AML-193 (cell line): Measurements from ENCODE around the gene HMGCS2.

Source experiments
- DNase-seq, 2 experiments: peaks; one replicate each; lab custom pipeline; 2025; lab: John Stamatoyannopoulos, UW

Gene HMGCS2

DNA sequence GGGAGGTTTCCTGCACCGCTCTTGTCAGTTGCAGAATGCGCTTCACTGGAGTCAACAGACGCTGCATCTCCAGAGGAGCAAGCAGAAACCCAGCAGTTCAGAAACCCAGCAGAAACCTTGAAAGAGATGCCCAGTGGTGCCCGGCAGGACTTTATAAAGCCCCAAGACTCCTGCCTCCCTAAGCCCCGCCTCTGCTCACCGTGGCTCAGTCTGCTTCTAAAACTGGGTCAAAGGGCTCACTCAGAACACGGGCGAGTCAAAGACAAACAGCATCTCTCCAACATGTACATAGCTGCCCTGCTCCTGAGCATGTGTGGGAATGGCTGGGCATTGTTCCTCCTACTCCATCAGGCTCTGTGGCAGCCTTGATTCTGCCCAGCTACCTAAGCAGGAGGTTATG lies at the start of gene HMGCS2:
HMGCS2 (minus strand) TSS at position 128 of the 400 bp plus-strand sequence; CDS start at position 67, 61 bp downstream.
- DNase-seq: no peak

DNA sequence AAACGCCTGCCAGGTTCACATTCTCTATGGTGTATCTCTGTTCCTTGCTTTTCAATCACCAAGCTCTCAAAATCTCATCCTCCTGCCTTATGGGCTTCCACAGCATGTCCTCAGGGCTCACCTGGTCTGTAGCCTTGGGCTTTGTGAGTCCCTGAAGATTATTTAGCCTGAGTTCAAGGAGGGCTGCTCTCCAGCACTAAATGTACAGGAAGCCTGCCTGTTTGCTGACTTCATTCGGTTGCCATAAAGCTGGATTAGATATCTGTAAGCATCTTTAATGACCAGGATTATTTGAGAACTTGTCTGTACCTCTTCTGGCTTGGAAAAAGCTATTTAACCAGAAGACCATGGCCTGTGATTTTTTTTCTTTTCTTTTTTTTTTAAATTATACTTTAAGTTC lies 49.5 kb upstream of the HMGCS2 start:
- no peak for DNase-seq

DNA sequence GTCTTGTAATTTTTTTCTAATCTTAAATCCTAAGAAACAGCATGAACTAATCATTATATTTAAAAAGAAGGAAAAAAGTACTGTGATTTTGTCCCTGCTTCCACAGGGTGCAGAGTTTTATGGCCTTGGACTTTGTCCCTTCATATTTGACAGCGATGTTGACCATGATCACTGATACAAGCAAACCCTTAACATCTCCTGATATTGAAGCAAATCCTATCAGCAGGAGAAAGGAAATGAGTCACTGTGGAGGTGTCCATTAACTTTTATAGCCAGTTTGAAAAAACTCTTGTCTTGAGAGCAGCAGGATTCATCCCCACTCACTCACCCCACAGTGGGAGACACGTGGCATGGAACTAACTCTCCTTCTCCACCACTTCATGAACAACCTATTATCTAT lies 47.7 kb upstream of the HMGCS2 start:
- no peak for DNase-seq

DNA sequence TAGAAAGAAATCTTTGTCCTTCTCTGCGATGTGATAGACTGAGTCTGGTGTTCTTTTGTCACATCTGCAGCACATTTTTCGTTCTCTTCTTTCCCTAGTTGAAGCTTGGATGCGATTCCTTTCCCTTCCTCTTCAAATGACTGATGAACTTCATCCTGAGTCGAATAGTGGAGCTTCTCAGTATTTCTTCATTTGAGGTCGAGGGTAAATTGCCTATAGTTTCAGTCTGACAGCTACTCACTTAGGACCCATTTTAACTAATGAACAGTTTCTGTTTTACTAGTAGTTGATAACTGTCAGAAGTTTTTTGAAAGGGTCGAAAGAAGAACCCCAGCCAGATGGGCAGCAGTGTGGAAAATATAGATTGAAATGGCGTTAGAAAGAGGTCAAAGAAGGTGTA lies 47.2 kb upstream of the HMGCS2 start:
- DNase-seq: no peak

DNA sequence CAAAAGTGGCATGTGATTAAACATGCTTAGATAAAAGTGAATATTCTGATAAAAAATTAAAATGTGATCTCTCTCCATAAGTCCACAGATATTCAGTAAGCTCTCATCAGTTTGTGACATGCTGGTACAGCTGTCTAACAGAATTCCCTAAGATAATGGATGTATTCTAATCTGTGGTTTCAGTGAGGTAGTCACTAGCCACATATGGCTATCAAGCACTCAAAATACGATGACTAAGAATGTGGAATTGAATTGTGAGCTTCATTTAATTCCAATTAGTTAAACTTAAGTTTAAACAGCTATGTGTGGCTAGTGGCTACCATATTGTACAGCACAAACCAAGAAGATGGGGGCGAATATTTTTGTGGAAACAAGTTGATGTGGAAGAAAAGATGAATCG lies 46.7 kb upstream of the HMGCS2 start:
- no peak for DNase-seq

DNA sequence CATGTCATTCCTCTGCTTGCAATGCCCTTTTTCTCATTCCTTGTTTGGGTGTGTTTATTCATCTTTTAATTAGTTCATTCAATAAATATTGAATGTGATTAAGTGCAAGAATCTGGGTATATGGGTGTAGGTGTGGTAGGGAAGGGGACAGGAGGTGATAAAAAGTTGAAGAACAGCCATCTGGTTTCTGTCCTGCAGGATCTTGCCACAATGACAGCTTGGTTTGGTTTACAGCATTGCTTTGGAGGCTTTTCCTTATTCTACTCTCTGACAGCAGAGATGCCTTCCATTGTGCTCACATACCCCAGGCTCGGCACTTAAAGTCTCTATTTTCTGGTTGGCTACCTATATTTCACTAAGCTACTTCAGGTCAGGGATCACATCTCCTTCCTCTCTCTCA lies 45.6 kb upstream of the HMGCS2 start:
- no peak for DNase-seq

DNA sequence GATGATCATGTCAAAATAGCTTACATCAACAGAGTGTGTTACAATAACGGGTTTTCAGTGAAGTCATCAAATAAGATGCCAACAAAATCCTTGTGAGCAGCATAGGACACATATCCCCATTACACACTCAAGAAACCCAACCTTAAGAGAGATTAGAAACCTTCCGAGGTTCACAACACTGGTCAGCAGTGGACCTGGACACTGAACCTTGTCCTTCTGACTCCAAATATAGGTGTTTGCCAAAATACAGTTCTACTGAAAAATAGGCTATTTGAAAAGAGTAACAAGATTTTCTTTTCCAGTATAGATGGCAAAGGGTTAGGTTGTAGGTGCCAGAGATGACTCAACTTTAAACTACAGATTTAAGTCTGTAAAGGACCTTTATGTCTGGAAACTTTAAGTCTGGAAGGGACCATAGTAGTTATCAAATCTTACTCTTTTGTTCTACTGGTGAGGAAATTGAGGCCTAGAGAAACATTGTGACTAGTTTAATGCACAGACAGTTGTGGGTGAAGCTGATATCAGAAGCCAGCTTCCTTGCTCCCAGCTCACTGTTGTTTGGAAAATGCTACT lies 43.4 kb upstream of the HMGCS2 start:
- DNase-seq: no peak

DNA sequence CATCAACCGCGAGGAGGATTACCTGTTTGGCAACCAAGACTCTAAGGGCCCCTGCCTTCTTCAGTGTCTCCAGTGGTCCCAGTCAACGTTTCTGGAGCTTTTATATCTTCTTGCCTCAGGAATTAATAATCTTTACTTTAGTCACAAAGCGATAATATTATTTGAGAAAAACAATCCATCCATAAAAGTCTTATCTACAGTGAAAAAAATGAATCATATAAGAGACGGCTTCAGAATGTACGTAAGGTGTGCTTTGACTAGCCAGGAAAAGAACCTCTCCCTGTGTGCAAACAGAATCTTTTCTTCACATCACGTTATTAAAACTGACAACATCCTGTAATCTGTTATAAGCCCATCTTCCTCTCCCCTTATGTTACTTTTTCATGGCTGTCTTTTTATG lies 42.7 kb upstream of the HMGCS2 start, which contains the start of gene REG4:
REG4 (minus strand) TSS at position 74 of the 400 bp plus-strand sequence. CDS start 2,691 bp downstream, outside the sequence.
- no peak for DNase-seq

DNA sequence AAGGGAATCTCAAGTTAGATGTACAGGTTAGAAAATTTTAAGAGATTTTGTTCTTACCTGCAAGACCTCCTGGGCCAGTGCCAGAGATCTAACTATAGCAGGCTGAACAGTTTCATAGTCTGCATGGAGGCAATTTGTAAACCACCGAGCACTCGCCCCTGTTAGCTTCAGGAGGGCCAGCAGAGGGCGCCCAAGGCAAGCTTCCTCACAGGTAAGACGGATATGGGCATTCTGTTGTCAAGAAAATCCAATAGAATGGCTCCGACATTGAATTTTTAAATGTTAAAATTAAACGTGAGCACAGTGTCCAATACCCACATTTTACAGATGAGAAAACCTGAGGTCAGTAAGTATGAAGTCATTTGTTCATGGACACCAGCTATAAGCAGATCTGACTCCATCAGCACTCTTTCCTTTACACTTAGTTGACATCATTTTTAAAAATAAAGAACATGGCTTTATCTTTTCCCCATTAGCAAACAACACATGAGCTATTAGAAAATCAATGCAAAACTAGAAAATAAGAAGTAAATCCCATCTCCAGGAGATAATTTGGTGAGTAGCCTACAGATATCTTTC lies 40.4 kb upstream of the HMGCS2 start:
- peak; percentile 53 to 55 for DNase-seq

DNA sequence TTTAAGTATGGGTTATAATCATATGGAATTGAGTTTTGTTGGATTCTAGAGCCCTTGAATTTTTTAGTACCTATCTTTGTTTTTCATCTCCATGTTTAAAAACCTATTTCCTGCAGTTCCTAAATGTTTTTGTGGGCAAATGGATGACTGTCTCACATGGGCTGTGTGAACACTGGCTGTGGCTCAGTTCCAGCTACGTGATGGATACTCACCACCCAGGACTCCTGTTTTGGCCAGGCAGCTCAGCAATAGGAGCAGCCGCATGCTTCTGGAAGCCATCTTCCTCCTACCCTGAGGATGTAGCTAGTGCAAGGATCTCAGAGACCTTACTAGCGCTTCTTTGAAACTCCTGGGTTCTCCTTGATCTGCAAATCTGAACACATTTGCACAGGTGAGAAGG lies 39.8 kb upstream of the HMGCS2 start:
- DNase-seq: no peak

DNA sequence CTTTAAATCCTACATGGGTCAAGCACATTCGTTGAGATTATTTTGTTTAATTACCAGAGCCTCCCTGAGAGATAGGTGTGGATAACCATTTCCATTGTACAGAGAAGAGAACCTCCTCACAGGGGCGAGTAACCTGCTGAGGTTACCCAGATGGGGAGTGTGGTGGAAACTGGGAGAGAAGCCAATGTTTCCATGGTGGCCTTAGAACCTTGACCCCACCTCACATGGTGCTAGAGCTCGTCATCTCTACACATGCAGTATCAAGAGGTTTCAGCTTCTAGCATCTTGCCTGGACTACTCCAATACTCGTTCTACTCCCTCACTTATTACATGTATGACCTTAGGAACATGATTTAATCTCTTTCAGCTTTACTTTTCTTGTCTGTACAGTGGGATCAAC lies 37.8 kb upstream of the HMGCS2 start:
- DNase-seq: no peak

DNA sequence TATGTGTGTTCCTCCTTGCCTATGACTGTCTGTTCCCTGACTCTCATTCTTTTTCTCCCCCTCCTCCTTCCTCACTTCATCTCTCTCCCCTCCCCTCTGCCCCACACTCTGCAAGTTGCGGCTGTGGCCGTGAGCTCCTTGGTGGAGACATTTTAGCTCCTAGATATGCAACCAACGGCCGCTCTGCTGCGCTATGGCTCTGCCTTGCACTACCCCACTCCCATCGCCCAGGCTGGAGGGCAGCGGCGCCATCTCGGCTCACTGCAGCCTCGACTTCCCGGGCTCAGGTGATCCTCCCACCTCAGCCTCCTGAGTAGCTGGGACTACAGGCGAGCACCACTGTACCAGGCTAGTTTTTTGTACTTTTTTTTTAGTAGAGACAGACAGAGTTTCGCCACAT lies 37.0 kb upstream of the HMGCS2 start:
- no peak for DNase-seq

DNA sequence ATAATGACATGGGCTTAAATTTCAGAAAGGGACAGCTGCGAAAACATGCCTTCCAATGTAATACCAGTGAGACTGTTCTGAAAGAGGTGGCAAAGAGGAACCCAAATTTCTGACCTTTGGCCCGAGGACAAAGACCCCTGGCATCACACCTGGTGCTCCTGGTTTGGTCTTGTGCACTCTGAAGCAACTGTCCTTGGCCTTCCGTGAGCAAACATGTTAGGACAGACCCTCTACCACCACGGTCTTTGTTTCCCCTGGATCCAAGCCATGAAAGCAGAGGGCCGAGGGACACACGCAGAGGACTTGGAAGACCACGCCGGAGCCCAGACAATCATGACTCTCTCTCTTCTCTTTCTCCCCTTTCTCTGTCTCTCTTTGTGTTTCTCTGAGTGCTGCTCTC lies 36.5 kb upstream of the HMGCS2 start:
- no peak for DNase-seq

DNA sequence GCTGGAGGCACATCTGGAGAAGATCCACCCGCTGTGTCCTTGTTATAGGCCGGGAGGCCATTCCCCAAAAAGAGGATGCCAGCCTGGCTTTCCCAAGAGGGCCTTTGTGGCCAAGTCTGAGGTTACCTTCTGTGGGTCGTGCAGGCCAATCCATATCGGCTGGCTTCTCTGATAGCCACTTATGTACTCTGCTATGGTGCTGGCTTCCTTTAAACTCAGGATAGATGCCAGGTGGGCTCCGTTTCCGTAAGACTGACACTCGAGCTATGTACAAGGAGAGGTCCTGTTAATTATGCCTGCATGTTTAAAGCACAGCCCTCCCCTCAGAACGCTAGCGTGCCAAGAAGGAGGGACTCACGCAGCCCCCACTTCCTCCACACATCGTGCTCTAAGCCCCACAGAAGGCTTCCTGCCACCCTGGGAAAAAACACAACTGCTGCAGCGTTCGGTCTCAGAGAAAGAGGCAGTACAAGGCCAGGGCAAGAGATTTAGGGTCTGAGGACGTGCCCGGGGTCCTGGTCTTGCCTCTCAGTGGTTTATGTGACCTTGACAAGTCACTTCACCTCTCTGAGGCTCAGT lies 31.0 kb upstream of the HMGCS2 start:
- DNase-seq: no peak

DNA sequence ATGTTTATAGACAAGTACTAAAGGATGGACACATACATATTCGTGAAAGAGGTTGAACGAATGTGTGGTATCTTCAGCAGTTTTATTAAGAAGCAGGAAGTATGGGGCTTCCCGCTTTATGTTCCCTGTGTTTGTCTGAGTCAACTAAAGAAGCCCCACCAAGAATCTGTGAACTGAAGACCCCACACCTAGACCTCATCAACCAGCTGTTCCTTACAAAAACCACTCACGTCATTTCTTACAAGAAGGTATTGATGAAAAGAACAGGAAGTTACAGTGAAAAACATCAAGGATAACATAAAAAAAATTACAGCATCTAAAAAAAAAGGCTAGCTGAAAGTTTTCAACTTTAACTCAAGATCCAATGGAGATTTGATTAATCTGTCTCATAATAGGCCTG lies 30.3 kb upstream of the HMGCS2 start:
- DNase-seq: no peak

DNA sequence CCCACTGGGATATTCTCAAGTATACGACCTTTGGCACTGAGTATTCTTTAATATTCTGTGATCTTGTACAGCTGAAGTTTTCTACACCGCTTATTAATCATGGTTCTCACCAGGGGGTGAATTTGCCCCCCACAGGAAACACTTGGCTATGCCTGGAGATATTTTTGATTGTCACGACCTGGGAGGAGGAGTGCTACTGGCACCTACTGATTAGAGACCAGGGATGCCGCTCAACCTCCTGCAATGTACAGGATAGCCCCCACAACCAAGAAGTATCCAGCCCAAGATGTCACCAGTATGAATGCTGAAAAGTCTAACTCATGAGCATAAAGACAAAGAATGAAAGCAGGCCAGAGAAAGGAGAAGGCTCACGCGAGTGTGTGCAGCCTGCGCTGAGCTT lies 28.9 kb upstream of the HMGCS2 start:
- no peak for DNase-seq

DNA sequence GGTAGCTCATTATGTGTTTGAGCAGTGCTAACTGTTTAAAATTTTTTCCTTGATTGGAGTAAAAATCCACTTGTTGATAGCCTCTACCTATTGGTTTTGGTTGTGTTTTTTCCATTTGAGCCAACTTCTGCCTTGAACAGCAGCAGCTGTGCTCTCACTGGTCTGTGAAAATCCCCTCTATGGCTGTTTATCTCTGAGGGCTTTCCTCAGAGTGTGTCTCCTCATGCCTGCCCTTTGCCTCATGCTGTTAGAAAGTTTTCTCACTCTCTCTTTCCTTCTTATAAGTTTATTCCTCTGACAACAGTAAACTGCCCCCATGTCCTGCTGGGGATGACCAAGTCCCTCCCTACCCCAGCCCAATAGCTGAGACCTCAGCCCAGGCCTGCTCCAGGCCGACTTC lies 28.5 kb upstream of the HMGCS2 start:
- no peak for DNase-seq

DNA sequence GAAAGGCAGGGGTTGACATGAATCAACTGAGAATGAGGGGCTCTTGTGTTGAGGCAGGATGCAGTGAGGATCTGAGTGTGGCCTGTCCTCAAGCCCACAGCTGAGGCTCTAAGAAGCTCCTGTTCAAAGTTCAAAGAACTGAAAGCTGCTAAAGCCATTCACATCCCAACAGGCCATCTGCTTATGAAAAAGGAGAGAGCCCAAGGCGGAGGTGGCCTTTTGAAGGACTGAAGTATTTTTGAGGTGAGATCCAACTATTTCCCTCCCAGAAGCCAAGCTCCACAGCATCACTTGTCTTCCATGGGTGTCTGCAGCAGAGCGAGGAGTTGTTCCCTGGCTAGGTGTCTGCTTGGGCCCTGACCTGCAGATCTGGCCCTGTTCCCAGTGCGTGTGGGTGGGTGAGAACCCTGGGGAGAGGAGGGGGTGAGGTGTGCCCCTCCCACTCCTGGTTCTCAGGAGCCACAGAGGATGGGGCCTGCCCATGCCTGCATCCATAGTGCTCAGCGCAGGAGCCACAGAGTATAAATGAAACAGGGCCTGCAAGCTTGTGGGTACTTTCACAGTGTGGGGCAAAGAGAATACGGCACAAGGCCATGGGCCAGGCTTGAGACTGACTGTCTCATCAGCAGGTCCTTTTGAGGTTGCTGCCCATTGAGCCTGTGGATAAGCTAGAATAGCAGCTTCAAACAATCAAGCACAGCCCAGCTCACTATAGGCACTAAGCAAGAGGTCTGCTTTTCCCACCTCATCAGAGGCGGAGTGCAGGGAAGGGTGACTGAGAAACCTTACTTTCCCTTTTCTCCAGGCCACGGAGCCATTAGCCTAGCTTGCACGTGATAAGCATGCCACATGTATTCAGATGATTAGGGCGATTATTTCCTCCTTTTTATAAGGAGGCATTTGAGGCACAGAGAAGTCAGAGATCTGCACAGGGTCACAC lies 26.8 kb upstream of the HMGCS2 start:
- DNase-seq: no peak

DNA sequence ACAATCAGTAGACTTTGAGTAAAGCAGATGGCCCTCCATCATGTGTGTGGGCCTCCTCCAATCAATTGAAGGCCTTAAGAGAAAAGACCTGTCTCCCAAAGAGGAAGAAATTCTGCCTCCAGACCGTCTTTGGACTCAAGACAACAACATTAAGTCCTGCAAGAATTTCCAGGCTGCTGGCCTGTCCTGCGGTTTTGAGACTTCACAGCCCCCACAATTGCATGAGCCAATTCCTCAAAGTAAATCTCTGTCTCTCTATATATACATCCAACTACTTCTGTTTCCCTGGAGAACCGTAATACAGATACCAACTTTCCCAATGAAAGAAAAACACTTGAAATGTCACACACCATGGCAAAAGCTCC lies 26.2 kb upstream of the HMGCS2 start:
- no peak for DNase-seq

DNA sequence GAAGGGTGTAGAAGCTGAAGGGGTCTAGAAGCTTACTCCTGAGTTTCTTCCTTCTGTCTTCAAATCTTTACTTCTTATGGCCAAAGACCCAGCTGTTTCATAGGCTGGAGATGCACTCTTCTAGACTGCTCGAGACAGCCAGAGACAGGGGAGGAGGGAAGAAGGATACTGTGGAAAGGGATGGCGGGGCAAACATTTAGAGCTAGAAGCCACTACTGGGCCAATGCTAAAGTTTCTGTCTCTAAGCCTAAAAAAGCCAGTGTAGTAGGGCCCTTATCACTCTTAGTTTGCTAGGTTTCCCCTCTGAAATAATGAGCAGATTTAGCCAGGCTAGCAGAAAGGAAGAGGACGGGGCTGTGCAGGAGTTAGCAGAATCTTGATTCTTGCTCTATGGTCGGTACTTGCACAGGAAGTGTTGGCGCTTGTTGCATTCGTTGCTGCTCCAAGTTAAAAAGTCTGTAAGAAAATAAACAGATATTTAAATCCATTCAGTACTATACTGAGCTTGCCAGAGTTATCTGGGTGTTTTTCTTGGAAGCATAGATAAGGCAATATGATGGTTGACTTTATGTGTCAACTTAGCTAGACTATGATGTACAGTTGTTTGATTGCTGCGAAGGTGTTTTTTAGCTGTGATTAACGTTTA lies 25.6 kb upstream of the HMGCS2 start:
- DNase-seq: no peak

DNA sequence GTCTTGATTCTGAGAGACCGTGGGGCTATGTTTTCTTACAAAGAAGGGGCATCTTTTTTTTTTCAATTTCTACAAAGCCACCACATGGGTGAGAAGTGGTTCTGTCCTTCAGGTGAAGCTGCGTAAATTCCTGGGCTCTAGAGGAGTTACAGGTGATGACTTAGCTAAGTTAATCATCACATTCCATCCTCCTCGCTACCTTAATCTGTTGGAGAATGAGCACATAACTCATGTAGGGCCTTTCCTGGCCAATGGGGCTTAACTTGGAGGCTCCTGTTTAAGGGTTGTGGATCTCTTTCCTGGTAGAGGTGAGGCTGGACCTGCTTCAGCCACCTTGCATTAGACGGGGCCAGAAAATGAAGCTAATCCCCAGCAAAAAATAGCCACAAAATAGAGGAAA lies 22.7 kb upstream of the HMGCS2 start:
- DNase-seq: no peak

DNA sequence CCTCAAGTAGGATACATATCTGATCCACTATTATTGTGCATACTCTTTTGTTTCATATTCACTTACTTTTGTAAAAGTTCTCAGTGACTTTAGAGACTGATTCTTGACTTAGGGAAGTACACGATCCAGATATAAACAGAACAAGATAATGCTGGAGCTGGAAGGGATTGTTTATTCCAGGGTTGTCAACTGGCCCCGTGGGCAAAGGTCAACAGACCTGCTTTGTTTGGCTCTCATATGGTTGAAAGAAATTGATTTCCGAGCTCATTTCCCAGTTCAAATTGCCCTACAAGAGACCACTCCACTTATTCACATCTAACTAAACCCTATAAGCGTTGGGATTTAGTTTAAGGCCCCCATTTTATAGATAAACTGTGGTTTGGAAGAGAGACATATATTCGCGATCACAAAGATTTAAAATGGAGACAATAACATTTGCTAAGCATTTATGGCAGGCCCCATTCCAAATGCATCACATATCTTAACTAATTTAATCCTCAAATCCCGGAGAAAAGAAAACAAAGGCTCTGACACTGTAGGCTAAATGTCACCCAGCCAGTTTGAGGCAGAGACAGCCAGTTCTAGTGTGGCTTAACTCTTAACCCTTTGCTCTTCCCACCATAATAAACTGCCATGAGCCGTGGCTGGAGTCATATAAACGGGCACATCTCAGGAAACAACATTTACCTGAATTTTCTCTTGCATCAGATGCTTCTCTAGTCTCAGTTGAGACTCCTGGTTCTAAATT lies 21.9 kb upstream of the HMGCS2 start:
- no peak for DNase-seq
